K562 (cell line): ENCODE measurements around the gene LRIF1. TPM values are rescaled to one million over a fixed set of nuclear protein-coding genes. Genes with fewer than 3 reads are reported as not detected.

Experiments
- ATAC-seq: fragments of 200-7000 bp; cut with Tn5 transposase; 3 replicates; pipeline ENCODE4 v1.9.1; 2020; ENCODE audit warnings: moderate library complexity
- BruUV-seq: library from RNA; stranded (reverse); fragments of 400-500 nt; replicated peaks from 2 replicates; lab custom pipeline; 2021; lab: Mats Ljungman, UMichigan
- CTCF ChIA-PET: fragments of 300-600 bp; formaldehyde crosslinking; extraction: SDS; loops from one replicate; lab custom pipeline; 2021; ENCODE audit warnings: low intra/inter-chr PET ratio; lab: Yijun Ruan, JAX
- POLR2A ChIA-PET: fragments of 300-600, 350-650 bp; sonication (Branson Sonifier 250); formaldehyde crosslinking; extraction: SDS; loops from one replicate; lab custom pipeline; 2021; ENCODE audit warnings: antibody characterized with exemption, inconsistent platforms; lab: Yijun Ruan, JAX
- DNase-seq, 4 experiments: peaks; one replicate each; pipeline versions ENCODE4 v3.0.0 to v3.0.0-alpha.2; 2011 to 2018; ENCODE audit warnings: low spot score in 3 of 4, mixed read lengths in 3 of 4; ENCODE audit errors: extremely low read depth in 1 of 4
- FAIRE-seq: peaks from 2 replicates; lab custom pipeline; 2011; peaks lifted over from hg19 to GRCh38; lab: Jason Lieb, UNC
- H2AFZ ChIP-seq: 2 replicates; pipeline ENCODE4 v1.6.0; 2011; ENCODE audit warnings: low read depth, low read length, control low read depth, inconsistent platforms
- H3K27ac ChIP-seq: fragments of 200-600 bp; 3 replicates; pipeline ENCODE4 v1.8.0; 2011; ENCODE audit warnings: low read depth, mild to moderate bottlenecking, control low read depth, inconsistent platforms, low read length, moderate library complexity, mixed read lengths; ENCODE audit errors: extremely low read depth
- H3K27me3 ChIP-seq, 2 experiments: fragments of 300-600 bp in 1 of 2; 2 replicates in 1 of 2; 3 replicates in 1 of 2; pipeline versions ENCODE4 v1.6.0 to v1.8.0; 2011; ENCODE audit warnings: inconsistent platforms in 2 of 2, low read length in 2 of 2, mild to moderate bottlenecking in 1 of 2, mixed read lengths in 1 of 2, moderate library complexity in 1 of 2; ENCODE audit not compliant: control insufficient read depth in 2 of 2, insufficient read depth in 2 of 2
- H3K36me3 ChIP-seq: fragments of 300-600 bp; 3 replicates; pipeline ENCODE4 v1.8.0; 2011; ENCODE audit warnings: mild to moderate bottlenecking, low read length, inconsistent platforms; ENCODE audit not compliant: control insufficient read depth, insufficient read depth
- H3K4me1 ChIP-seq, 2 experiments: fragments of 200-600 bp in 1 of 2; replicated peaks in 1 of 2; 2 replicates in 1 of 2; 3 replicates in 1 of 2; pipeline versions ENCODE4 v1.5.1 to v1.8.0; 2011; ENCODE audit warnings: inconsistent platforms in 2 of 2, low read length in 2 of 2, mild to moderate bottlenecking in 1 of 2, mixed read lengths in 1 of 2, moderate library complexity in 1 of 2; ENCODE audit not compliant: control insufficient read depth in 2 of 2, insufficient read depth in 2 of 2
- H3K4me2 ChIP-seq: 2 replicates; pipeline ENCODE4 v1.6.1; 2011; ENCODE audit warnings: low read length, control low read depth, inconsistent platforms, mixed read lengths; ENCODE audit not compliant: insufficient read depth
- H3K4me3 ChIP-seq: fragments of 200-600 bp; sonication (generic), shearing (Covaris generic); 2 replicates; pipeline ENCODE4 v1.5.1; 2016; ENCODE audit warnings: control low read depth, inconsistent platforms
- H3K79me2 ChIP-seq: fragments of 200-600 bp; 3 replicates; pipeline ENCODE4 v1.8.0; 2011; ENCODE audit warnings: low read length, inconsistent platforms; ENCODE audit not compliant: control insufficient read depth, insufficient read depth
- H3K9ac ChIP-seq, 2 experiments: 2 replicates each; pipeline versions ENCODE4 v1.6.0 to v1.6.1; 2011; ENCODE audit warnings: low read depth in 2 of 2, low read length in 2 of 2, control low read depth in 1 of 2, inconsistent platforms in 1 of 2, mild to moderate bottlenecking in 1 of 2, mixed read lengths in 1 of 2; ENCODE audit not compliant: insufficient read depth in 1 of 2
- H3K9me1 ChIP-seq: one replicate; pipeline ENCODE4 v1.6.0; 2011; ENCODE audit warnings: inconsistent platforms, mild to moderate bottlenecking, low read length, moderate library complexity; ENCODE audit not compliant: control insufficient read depth, insufficient read depth
- H3K9me3 ChIP-seq: replicated peaks from 2 replicates; pipeline ENCODE4 v1.5.1; 2011; ENCODE audit warnings: low read depth, low read length, inconsistent platforms; ENCODE audit not compliant: control insufficient read depth, insufficient read depth
- H4K20me1 ChIP-seq: replicated peaks from 2 replicates; pipeline ENCODE4 v1.6.1; 2011; ENCODE audit warnings: low read length, inconsistent platforms, mixed read lengths; ENCODE audit not compliant: control insufficient read depth, insufficient read depth
- ATF3 ChIP-seq, 2 experiments: fragments of 450-650 bp in 1 of 2; sonication (generic) in 1 of 2; formaldehyde crosslinking in 1 of 2; IDR thresholded peaks in 1 of 2; conservative IDR thresholded peaks in 1 of 2; 2 replicates each; pipeline versions ENCODE4 v1.6.1 to v1.8.1; 2016 to 2023; ENCODE audit warnings: mild to moderate bottlenecking in 2 of 2, moderate library complexity in 2 of 2, inconsistent platforms in 1 of 2, missing genetic modification reagents in 1 of 2
- CBX8 ChIP-seq: fragments of 200-600 bp; sonication (generic); IDR thresholded peaks from 2 replicates; pipeline ENCODE4 v1.6.1; 2012; ENCODE audit warnings: borderline replicate concordance, mixed run types, low read depth, mild to moderate bottlenecking, moderate library complexity, mixed read lengths, low read length, control low read depth, inconsistent platforms; ENCODE audit not compliant: poor library complexity, severe bottlenecking; ENCODE audit errors: extremely low read depth
- ETV6 ChIP-seq, 3 experiments: fragments of 150-350 bp in 1 of 3; sonication (generic) in 1 of 3; formaldehyde crosslinking in 1 of 3; IDR thresholded peaks; 2 replicates each; pipeline versions ENCODE4 v1.6.1 to v1.8.0; 2014 to 2022; ENCODE audit warnings: borderline replicate concordance in 2 of 3, low read depth in 2 of 3, antibody characterized with exemption in 1 of 3, low read length in 1 of 3, mild to moderate bottlenecking in 1 of 3, missing genetic modification reagents in 1 of 3
- KAT7 ChIP-seq: sonication (generic); formaldehyde crosslinking; IDR thresholded peaks from 2 replicates; pipeline ENCODE4 v1.8.0; 2022; ENCODE audit warnings: missing genetic modification reagents, mild to moderate bottlenecking, borderline replicate concordance
- MIER1 ChIP-seq: fragments of 450-650 bp; IDR thresholded peaks from 2 replicates; pipeline ENCODE4 v1.6.1; 2016; ENCODE audit warnings: antibody characterized with exemption, mild to moderate bottlenecking, low read depth
- MLLT1 ChIP-seq, 2 experiments: fragments of 450-650 bp; IDR thresholded peaks; 2 replicates each; pipeline ENCODE4 v1.6.1; 2016
- NR3C1 ChIP-seq: sonication (generic); formaldehyde crosslinking; IDR thresholded peaks from 2 replicates; pipeline ENCODE4 v1.8.1; 2022; ENCODE audit warnings: missing genetic modification reagents
- POLR2B ChIP-seq: fragments of 450-650 bp; IDR thresholded peaks from 2 replicates; pipeline ENCODE4 v1.6.1; 2018; ENCODE audit warnings: low read depth; ENCODE audit not compliant: partially characterized antibody
- TEAD1 ChIP-seq, 2 experiments: fragments of 450-650 bp in 1 of 2; sonication (generic) in 1 of 2; formaldehyde crosslinking; IDR thresholded peaks; 2 replicates each; pipeline versions ENCODE4 v1.4.0 to v1.8.0; 2020 to 2022; ENCODE audit warnings: mild to moderate bottlenecking in 2 of 2, missing genetic modification reagents in 1 of 2
- ZNF696 ChIP-seq: fragments of 250-450 bp; sonication (Bioruptor Pico); conservative IDR thresholded peaks from 2 replicates; pipeline ENCODE4 v1.4.0; 2020; ENCODE audit warnings: mild to moderate bottlenecking, moderate library complexity
- WGBS: fragments of 100-300 bp; shearing (Covaris generic); methylation state at CpG from one replicate; pipeline ENCODE4 v1.1.6; 2016; ENCODE audit warnings: low coverage, mixed read lengths; ENCODE audit not compliant: insufficient coverage; ENCODE audit errors: missing lambda C conversion rate; 5-methylcytosine and 5-hydroxymethylcytosine counted together
- in situ Hi-C: fragments of 300-500 bp; cut with MboI; formaldehyde crosslinking; loops from 4 replicates; pipeline ENCODE4 v1.15.0; 2018; ENCODE audit warnings: inconsistent platforms, mixed read lengths
- intact Hi-C: fragments of 100-400 bp; cut with micrococcal nuclease; formaldehyde crosslinking; loops from 2 replicates; pipeline ENCODE4 v1.14.2; 2022
- polyA plus RNA-seq, 8 experiments: library from polyadenylated mRNA; depleted of rRNA in 4 of 8; stranded (reverse) in 5 of 8; unstranded in 3 of 8; fragments of >200 nt; fragmentation: Nextera tagmentation in 2 of 8; fragmentation: Illumina TruSeq in 1 of 8; extraction: Ambion mirVana in 2 of 8; extraction: Trizol in 1 of 8; gene quantifications; 2 replicates each; pipeline versions ENCODE4 v1.2.1 to v1.2.3, GENCODE V29; 2011 to 2014; ENCODE audit warnings: inconsistent platforms in 1 of 8, missing spikeins in 1 of 8
- total RNA-seq, 7 experiments: library from RNA; depleted of rRNA in 6 of 7; stranded (reverse); fragments of >200 nt in 6 of 7; fragmentation: Illumina TruSeq in 2 of 7; extraction: Trizol in 2 of 7; gene quantifications; 2 replicates each; pipeline versions ENCODE4 v1.2.1 to v1.2.3, GENCODE V29; 2011 to 2021; ENCODE audit warnings: low replicate concordance in 1 of 7

The LRIF1 gene
- total and polyA plus RNA-seq, 9 of the 15 experiments (the other 6 are each of a cell fraction or from before 2014, with no cell fraction given), result 35.6 to 88.8 (median 74.1) TPM

- peak; percentile 100 for TF ChIP-seq ATF3 (IDR thresholded peaks at IDR 0.05)
- TF ChIP-seq ATF3 (CRISPR knock-in tag; conservative IDR thresholded peaks at IDR 0.05), result peak; percentile 98
- peak; percentile 98 for TF ChIP-seq POLR2B
- TF ChIP-seq ZNF696, result no peak
Observed at GRCh38 chr1:110963691-110964454, at the start of gene LRIF1 (continued).

DNA sequence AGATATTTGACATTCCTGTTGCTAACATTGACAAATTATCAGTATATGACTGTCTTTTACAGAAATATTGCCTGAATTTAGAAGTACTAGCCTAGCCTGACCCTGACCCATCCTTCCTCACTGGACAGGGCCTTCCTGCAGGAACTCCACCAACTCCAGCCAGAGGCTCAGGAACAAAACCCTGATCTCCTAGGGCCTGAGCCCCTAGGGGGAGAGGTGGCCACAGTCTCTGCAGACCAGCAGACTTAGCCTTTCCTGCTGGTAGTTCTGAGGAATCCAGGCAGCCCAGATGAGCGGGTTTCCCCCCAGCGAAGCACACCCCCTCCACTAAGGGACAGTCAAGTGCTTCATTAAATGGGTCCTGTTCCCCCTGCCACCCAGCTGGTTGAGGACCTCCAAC is 44.3 kb upstream of the LRIF1 start:
- H3K9me1 ChIP-seq, result no peaks in the 10 kb centered on the region
- TF ChIP-seq MLLT1 (IDR thresholded peaks at IDR 0.05) (no peak), ETV6 (IDR thresholded peaks at IDR 0.05; ENCODE audit: borderline replicate concordance in 1 of 2, low read depth in 2 of 2, low read length in 1 of 2) (no peak), ETV6 (CRISPR knock-in tag; IDR thresholded peaks at IDR 0.05; ENCODE audit: borderline replicate concordance) (no peak), MIER1 (no peak), KAT7 (no peak), CBX8 (no peak), NR3C1 (CRISPR knock-in tag) (no peak), TEAD1 (CRISPR knock-in tag; IDR thresholded peaks at IDR 0.05) (no peak)

More for the DNA sequence above, 44.3 kb upstream of the LRIF1 start:
- FAIRE-seq, result no peak
- H3K27ac ChIP-seq, result no peak overlapping the region
- no peaks in the 10 kb centered on the region for H4K20me1 ChIP-seq
- no peak overlapping the region for H3K4me3 ChIP-seq
- DNase-seq, result no peak
- H2AFZ ChIP-seq, result no peak overlapping the region
- intact Hi-C loops, result no loop called here
- WGBS, result 0% methylated on average over 2 of the region's 2 CpGs
- BruUV-seq, result no TSS peak
- H3K9ac ChIP-seq, result no peak overlapping the region
- H3K9me3 ChIP-seq, result no peaks in the 10 kb centered on the region
- no peaks in the 10 kb centered on the region for H3K36me3 ChIP-seq
- H3K4me1 ChIP-seq, result no peaks in the 10 kb centered on the region
- ChIA-PET CTCF (no interaction called here), POLR2A (no interaction called here)
- in situ Hi-C loops, result loop anchor here (5.0 kb wide), 1 partner anchor 371 kb away; no protein-coding TSS in a partner anchor
- 0 out of 5 replicates have a peak, but pooled peaks cover 0 to 6% of the 10 kb centered on the region in 2 experiments for H3K27me3 ChIP-seq
- ATAC-seq, result no peak
- H3K79me2 ChIP-seq, result no peaks in the 10 kb centered on the region
- H3K4me2 ChIP-seq, result no peak overlapping the region
